ENCODE data around the gene S100A2. TPM values are rescaled to one million over a fixed set of nuclear protein-coding genes. Genes with fewer than 3 reads are reported as not detected.
A peak's percentile ranks its signal among the peaks of the same experiment; 100 is the strongest.

The S100A2 gene
- total and polyA plus RNA-seq, 2 of the 13 experiments (the other 11 are each of a cell fraction or from before 2014, with no cell fraction given) = 1.2 TPM

GRCh38 chr1:153608742-153609584 lies 43.3 kb upstream of the S100A2 start (continued):
- peak; percentile 85 for TF ChIP-seq ZNF18 (CRISPR knock-in tag; IDR thresholded peaks at IDR 0.05; ENCODE audit: insufficient replicate concordance)
- peak; percentile 95 for TF ChIP-seq SP4 (CRISPR knock-in tag; IDR thresholded peaks at IDR 0.05)
- TF ChIP-seq SKI (IDR thresholded peaks at IDR 0.05; ENCODE audit: partially characterized antibody) = peak; percentile 42
- TF ChIP-seq BORCS8-MEF2B (CRISPR knock-in tag; IDR thresholded peaks at IDR 0.05) = peak; percentile 34; the same call in 1 of the 2 replicates
- 0 out of 2 replicates have a peak, but pooled peaks have one; percentile 78 for TF ChIP-seq ZBTB46 (CRISPR knock-in tag; IDR thresholded peaks at IDR 0.05; ENCODE audit: borderline replicate concordance)
- TF ChIP-seq ZNF441 (CRISPR knock-in tag; IDR thresholded peaks at IDR 0.05; ENCODE audit: borderline replicate concordance) = peak; percentile 88
- peak; percentile 32; the same call in 1 of the 2 replicates for TF ChIP-seq ZNF263 (CRISPR knock-in tag; IDR thresholded peaks at IDR 0.05)
- TF ChIP-seq SRSF1 (optimal IDR thresholded peaks at IDR 0.05; ENCODE audit: low read depth, low read length) = peak; percentile 41
- TF ChIP-seq TBL1XR1 (IDR thresholded peaks at IDR 0.05; ENCODE audit: borderline replicate concordance, low read length, partially characterized antibody) = peak; percentile 23
- no peak for TF ChIP-seq RAD51 (IDR thresholded peaks at IDR 0.05; ENCODE audit: borderline replicate concordance)
- no peak for TF ChIP-seq E2F1 (CRISPR knock-in tag; IDR thresholded peaks at IDR 0.05)
- 0 out of 2 replicates have a peak, but pooled peaks have one; percentile 8 for TF ChIP-seq ZNF280B (CRISPR knock-in tag; IDR thresholded peaks at IDR 0.05; ENCODE audit: borderline replicate concordance)
- TF ChIP-seq KDM5A (IDR thresholded peaks at IDR 0.05; ENCODE audit: borderline replicate concordance, low read length) = no peak
- 0 out of 2 replicates have a peak, but pooled peaks have one; percentile 48 for TF ChIP-seq PCBP1 (IDR thresholded peaks at IDR 0.05; ENCODE audit: borderline replicate concordance, low read depth, low read length)
- peak; percentile 80; the same call in 1 of the 2 replicates for TF ChIP-seq MEIS1 (CRISPR knock-in tag; IDR thresholded peaks at IDR 0.05; ENCODE audit: borderline replicate concordance)
- TF ChIP-seq RBM22 (optimal IDR thresholded peaks at IDR 0.05; ENCODE audit: low read length) = peak; percentile 15
- TF ChIP-seq EZH2 (conservative IDR thresholded peaks at IDR 0.05; ENCODE audit: low read depth, low read length) = no peak
- TF ChIP-seq BCL6 (CRISPR knock-in tag; IDR thresholded peaks at IDR 0.05) = peak; percentile 34; the same call in 1 of the 2 replicates
- TF ChIP-seq TCF7 (IDR thresholded peaks at IDR 0.05; ENCODE audit: low read depth) = peak; percentile 42; the same call in 1 of the 2 replicates
- peak; percentile 71 for TF ChIP-seq DPF2 (CRISPR knock-in tag; IDR thresholded peaks at IDR 0.05; ENCODE audit: borderline replicate concordance, low read depth)
- peak; percentile 59 for TF ChIP-seq YY1 (IDR thresholded peaks at IDR 0.05; ENCODE audit: insufficient read depth, insufficient replicate concordance, low read depth, low read length)

Data from HepG2 (cell line).